NCI-H1105 (cell line): Measurements from ENCODE around the gene CYP2D6.

Source experiments
- DNase-seq: peaks from one replicate; lab custom pipeline; 2025; lab: John Stamatoyannopoulos, UW

The CYP2D6 gene

GRCh38 chr22:42084874-42085273 lies 45.7 kb downstream of the CYP2D6 start:
- DNase-seq, result no peak

- no peak for DNase-seq
These were observed 47.5 kb downstream of the CYP2D6 start for GRCh38 chr22:42083119-42083518.

GRCh38 chr22:42080287-42080686 lies 50.3 kb downstream of the CYP2D6 start:
- DNase-seq, result peak; percentile 0

- DNase-seq, result peak; percentile 96
These were observed 51.0 kb downstream of the CYP2D6 start, which contains the start of gene SMDT1 for GRCh38 chr22:42079319-42080251. Gene SMDT1, plus strand, starts transcription at chr22:42079700. Its CDS starts 69 bp downstream, at chr22:42079769.

- DNase-seq, result no peak
These were observed 51.9 kb downstream of the CYP2D6 start for GRCh38 chr22:42078469-42079318.

GRCh38 chr22:42077486-42078125 lies 53.0 kb downstream of the CYP2D6 start:
- no peak for DNase-seq

GRCh38 chr22:42076764-42077485 lies 53.7 kb downstream of the CYP2D6 start:
- no peak for DNase-seq
